HG03571 (cell line): ENCODE measurements around the gene GAS2L3.
"Not testable (repeated sequence)": the region's sequence is repeated elsewhere in the genome, so short reads cannot be mapped to it uniquely, and the experiment has no call there.

Experiments
- ATAC-seq: cut with Tn5 transposase; IDR thresholded peaks from one replicate; pipeline ENCODE4 v1.9.1; 2021; ENCODE audit not compliant: unreplicated experiment

GAS2L3 gene

DNA sequence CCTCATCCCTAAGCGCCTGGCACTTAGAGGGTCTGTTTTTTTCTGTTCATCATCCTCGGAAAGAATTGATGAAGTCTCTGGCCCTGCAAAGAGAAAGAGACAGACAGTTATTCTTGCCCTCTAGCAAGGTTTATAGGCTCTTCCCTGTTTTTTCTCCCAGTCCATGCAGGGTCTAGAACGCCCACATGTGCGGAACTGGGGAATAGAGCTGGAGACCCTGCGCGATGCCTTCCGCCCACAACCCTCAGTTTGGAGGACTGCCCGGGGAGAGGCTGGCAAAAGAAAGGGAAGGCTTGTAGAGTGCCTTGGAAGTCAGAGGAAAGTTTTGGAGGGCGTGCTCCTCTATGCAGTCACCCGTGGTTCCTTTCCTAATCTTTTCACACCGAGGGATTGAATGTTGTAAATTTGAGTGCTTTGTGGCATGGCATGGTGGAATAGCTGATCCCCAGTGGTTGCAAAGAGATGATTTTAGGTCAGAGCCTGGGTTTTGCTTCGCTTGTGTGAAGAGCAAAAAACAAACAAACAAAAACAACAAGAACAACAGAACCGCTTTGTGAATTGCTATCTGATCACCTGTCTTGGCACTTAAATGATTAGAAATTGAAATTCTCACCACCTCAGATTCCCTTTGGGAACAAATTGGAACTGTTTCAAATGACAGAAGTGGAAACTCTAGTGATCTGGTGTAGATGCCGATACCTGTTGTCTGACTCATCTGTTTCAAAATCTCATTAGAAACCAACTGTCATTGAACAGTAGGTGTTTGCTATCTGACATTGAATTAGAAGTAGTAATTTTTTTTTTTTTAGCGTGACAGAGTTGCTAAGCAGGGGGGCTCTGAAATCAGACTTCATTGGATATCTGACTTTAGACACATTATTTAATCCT is 947 bp downstream of the GAS2L3 start:
- no peak for ATAC-seq

- ATAC-seq = no peak
Observed at GRCh38 chr12:100576331-100577036, 3.0 kb downstream of the GAS2L3 start.

GRCh38 chr12:100578923-100579322 is 5.4 kb downstream of the GAS2L3 start:
- no peak for ATAC-seq

DNA sequence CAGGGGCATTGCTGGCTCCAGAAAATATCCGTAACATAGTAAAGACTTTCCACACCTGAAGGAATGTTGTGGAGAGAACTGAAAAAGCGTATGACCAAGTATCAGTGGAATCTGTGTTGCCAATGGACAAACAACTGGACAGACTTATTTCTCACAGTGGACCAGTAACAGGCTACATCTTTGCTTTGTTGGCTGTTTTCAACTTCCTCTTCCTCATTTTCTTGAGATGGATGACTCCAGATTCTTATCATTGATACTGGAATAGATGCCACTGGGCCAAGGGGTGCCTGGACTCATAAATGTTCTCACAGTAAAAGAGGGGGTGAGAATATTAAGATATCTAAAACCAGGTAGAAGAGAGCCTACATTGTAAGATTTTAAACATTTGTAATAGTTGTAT is 6.4 kb downstream of the GAS2L3 start:
- ATAC-seq = no peak

DNA sequence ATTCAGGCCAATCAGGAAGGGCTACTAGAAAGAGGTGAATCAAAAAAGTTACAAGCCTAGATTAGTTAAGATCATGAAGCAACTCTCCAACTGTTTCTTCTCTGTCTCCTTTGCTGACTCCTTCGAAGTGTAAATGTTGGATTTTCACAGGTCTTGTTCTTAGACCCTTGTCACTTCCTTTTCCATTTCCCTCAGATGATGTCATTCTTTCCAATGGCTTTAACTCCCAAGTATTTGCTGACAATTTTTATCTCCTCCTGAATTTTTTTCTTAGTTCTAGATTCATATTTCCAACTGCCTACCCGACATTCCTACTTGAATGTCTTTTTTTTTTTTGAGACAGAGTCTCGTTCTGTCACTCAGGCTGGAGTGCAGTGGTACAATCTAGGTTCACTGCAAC is 10.8 kb downstream of the GAS2L3 start:
- ATAC-seq = no peak

GRCh38 chr12:100591979-100592378 is 18.5 kb downstream of the GAS2L3 start:
- no peak for ATAC-seq

DNA sequence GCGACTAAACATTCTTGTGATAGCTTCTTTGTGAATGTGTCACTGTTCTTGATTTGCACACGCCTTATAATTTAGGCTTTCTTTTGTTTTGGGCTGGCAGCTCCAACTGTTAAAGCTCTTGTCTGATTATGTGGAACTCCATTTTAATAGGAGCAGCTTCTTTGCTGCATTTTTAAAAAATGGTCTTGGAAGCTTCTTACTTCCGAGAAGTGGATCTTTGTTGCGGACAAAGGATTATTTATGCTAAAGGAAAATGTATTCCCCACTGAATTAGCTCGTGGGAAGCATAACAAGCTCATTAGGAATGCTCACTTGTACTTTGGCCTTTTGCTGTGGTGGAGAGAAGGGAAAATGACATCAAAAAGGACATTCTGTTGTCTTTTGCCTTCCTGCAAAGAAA is 20.0 kb downstream of the GAS2L3 start:
- no peak for ATAC-seq

DNA sequence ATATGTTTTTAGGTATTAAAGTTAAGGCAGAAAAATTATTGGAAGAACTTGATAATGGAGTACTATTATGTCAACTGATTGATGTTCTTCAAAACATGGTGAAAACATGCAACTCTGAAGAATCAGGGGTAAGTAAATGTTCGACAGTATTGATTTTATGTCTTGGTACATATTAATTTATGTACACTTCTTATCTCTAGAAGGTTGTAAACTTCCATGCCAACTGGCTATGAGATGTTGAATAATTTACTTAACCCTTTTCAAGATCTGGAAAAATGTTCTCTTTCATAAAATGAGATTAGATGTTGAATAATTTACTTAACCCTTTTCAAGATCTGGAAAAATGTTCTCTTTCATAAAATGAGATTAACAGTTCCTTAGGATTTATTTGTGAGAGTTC is 28.1 kb downstream of the GAS2L3 start:
- ATAC-seq = no peak

- ATAC-seq = not testable (repeated sequence)
Observed at GRCh38 chr12:100602997-100603396, 29.5 kb downstream of the GAS2L3 start.

GRCh38 chr12:100608776-100609175 is 35.3 kb downstream of the GAS2L3 start:
- ATAC-seq = no peak

GRCh38 chr12:100610666-100611430 is 37.4 kb downstream of the GAS2L3 start:
- no peak for ATAC-seq

GRCh38 chr12:100612606-100613005 is 39.1 kb downstream of the GAS2L3 start:
- ATAC-seq = no peak

DNA sequence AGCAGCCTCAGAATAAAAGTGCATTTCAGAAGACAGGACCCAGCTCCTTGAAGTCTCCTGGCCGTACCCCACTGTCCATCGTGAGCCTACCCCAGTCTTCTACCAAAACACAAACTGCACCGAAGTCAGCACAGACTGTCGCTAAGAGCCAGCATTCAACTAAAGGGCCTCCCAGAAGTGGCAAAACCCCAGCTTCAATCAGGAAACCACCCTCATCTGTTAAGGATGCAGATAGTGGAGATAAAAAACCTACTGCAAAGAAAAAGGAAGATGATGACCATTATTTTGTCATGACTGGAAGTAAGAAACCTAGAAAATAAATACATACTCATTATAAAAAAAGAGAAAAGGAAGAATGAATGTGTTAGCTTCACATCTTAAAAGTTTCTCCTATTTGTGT is 51.1 kb downstream of the GAS2L3 start:
- ATAC-seq = no peak

DNA sequence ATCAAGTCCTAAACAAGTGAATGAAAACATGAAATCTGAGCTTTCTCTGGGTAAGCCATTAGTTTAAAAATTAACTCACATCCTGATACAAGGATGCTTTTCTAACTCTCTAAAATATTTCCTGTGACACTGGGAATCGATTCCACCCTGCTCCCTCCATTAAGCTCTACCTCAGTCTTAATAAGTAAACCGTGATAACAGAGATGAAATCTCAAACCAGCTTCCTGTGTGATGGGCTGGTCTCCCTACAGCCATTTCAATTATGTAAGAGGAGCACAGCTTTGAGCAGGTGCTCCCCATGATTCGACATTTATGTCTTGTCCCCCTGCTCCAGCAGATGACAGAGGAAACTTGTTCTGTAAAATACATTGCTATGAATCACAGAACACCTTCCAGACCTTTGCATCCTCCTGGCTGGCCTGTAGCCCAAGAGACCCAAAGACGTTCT is 59.0 kb downstream of the GAS2L3 start:
- ATAC-seq = peak; percentile 78

- not testable (repeated sequence) for ATAC-seq
Observed at GRCh38 chr12:100633082-100633785, 59.8 kb downstream of the GAS2L3 start.

DNA sequence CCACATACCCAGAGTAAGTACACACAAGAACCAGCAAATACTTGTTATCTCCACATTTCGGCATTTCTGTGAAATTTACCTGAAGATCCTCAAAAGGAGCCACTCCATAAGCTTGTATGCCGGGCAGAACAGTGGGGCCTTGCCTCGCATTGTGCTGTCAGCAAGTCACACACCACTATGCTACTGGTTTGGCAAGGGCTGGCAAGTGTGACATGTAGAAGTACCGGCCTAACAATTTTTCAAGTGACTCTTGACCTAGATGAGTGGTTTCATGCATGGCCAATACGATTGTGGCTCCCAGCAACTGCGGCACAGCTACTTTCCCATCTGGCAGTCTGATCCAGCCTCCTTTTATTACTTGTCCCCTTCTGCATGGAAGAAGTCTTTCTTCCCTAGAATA is 69.8 kb downstream of the GAS2L3 start:
- no peak for ATAC-seq

- no peak for ATAC-seq
Observed at GRCh38 chr12:100646896-100647295, 73.4 kb downstream of the GAS2L3 start.

GRCh38 chr12:100651108-100651507 is 77.6 kb downstream of the GAS2L3 start:
- ATAC-seq = no peak

DNA sequence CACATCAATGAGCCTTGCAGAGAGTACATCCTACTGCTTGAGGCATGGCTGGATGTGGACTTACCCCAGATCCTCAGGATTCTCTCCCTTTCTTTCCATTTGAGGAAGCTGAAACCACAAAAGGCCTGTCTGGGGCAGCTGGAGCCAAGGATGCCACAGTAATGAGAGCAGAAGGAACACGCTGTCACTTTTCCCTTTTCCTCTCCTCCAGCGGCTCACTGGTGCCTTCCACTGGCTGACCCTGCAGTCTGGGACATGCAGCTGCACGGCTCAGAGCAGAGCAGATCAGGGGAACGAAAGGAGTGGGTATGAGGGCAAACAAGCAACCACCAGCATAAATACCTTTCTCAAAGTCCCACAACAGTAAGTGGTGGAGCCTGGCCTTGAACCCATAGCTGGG is 78.2 kb downstream of the GAS2L3 start:
- ATAC-seq = no peak

- ATAC-seq = no peak
Observed at GRCh38 chr12:100652488-100652887, 79.0 kb downstream of the GAS2L3 start.

DNA sequence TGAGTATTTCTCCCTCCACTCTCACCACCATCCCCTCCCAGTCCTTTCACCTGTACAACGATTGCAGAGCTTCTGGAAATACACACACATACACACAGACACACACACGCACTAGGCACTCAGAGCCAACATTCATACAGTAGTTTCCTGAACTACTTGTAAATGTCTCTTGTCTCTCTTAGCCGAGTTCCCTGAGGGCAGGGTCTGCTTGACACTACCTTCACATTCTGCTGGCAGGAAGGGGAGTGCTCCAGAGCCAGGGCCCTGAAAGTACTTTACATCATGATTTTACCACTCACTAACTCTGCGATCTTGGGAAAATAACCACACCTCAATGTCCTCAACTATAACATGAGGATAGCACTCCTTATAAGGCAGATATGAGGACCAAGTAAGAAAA is 82.7 kb downstream of the GAS2L3 start:
- ATAC-seq = no peak
